Loucy (cell line): ENCODE data around the gene ABHD5.

Source experiments
- CTCF ChIP-seq: fragments of 200-600 bp; sonication (generic); conservative IDR thresholded peaks from 2 replicates; pipeline ENCODE4 v1.5.1; 2014; ENCODE audit warnings: mild to moderate bottlenecking, antibody characterized with exemption, low read length
- EZH2phosphoT487 ChIP-seq: fragments of 200-600 bp; IDR thresholded peaks from 2 replicates; pipeline ENCODE4 v1.6.1; 2018; ENCODE audit warnings: antibody characterized with exemption, mild to moderate bottlenecking, moderate library complexity, borderline replicate concordance

- TF ChIP-seq CTCF = no peak
- TF ChIP-seq EZH2phosphoT487 = no peak
These were observed 62.2 kb downstream of the ABHD5 start for GRCh38 chr3:43752905-43753304.
